GM21825 (cell line): ENCODE measurements around the gene NTRK1.

Experiments used
- ATAC-seq: cut with Tn5 transposase; IDR thresholded peaks from one replicate; pipeline ENCODE4 v1.9.1; 2021; ENCODE audit warnings: mild to moderate bottlenecking, moderate library complexity; ENCODE audit not compliant: unreplicated experiment

Gene NTRK1

GRCh38 chr1:156896490-156897033 lies 35.9 kb downstream of the NTRK1 start:
- no peak for ATAC-seq

- no peak for ATAC-seq
These were observed 36.6 kb downstream of the NTRK1 start for GRCh38 chr1:156897078-156897825.

- no peak for ATAC-seq
These were observed 37.5 kb downstream of the NTRK1 start for GRCh38 chr1:156898161-156898566.

GRCh38 chr1:156898971-156899664 lies 38.5 kb downstream of the NTRK1 start:
- no peak for ATAC-seq

GRCh38 chr1:156899956-156900718 lies 39.5 kb downstream of the NTRK1 start:
- no peak for ATAC-seq

- no peak for ATAC-seq
These were observed 40.4 kb downstream of the NTRK1 start for GRCh38 chr1:156900896-156901589.

GRCh38 chr1:156901590-156901900 lies 40.9 kb downstream of the NTRK1 start:
- ATAC-seq: no peak

GRCh38 chr1:156901966-156902915 lies 41.6 kb downstream of the NTRK1 start:
- no peak for ATAC-seq

GRCh38 chr1:156903328-156904091 lies 42.8 kb downstream of the NTRK1 start:
- no peak for ATAC-seq

- no peak for ATAC-seq
These were observed 43.7 kb downstream of the NTRK1 start for GRCh38 chr1:156904187-156904959.

- no peak for ATAC-seq
These were observed 44.5 kb downstream of the NTRK1 start for GRCh38 chr1:156905176-156905575.

GRCh38 chr1:156905651-156906050 lies 45.0 kb downstream of the NTRK1 start:
- no peak for ATAC-seq

- ATAC-seq: no peak
These were observed 45.7 kb downstream of the NTRK1 start for GRCh38 chr1:156906206-156906906.

GRCh38 chr1:156908541-156908940 lies 47.9 kb downstream of the NTRK1 start:
- ATAC-seq: no peak

GRCh38 chr1:156908955-156909354 lies 48.3 kb downstream of the NTRK1 start:
- ATAC-seq: no peak

GRCh38 chr1:156909671-156910070 lies 49.0 kb downstream of the NTRK1 start:
- ATAC-seq: no peak

- ATAC-seq: no peak
These were observed 49.7 kb downstream of the NTRK1 start for GRCh38 chr1:156910309-156910782.
